Aorta (tissue), 5 donors: ENCODE data around the gene P2RX6. TPM values are rescaled to one million over a fixed set of nuclear protein-coding genes. Genes with fewer than 3 reads are reported as not detected.
"Not testable (repeated sequence)": the region's sequence is repeated elsewhere in the genome, so short reads cannot be mapped to it uniquely, and the experiment has no call there.

ENCODE experiments used
- ATAC-seq: fragments of 200-7000 bp; cut with Tn5 transposase; one replicate; pipeline ENCODE4 v1.9.1; 2022; ENCODE audit warnings: moderate library complexity; ENCODE audit not compliant: low FRiP score
- DNase-seq, 2 donors: peaks; one replicate each; pipeline ENCODE4 v3.0.0-alpha.2; 2020
- H3K27ac ChIP-seq, 2 donors: one replicate each; pipeline ENCODE4 v1.5.1; 2013; ENCODE audit warnings: low read length in 2 of 2, mild to moderate bottlenecking in 2 of 2, moderate library complexity in 2 of 2, control low read depth in 1 of 2, inconsistent platforms in 1 of 2, low read depth in 1 of 2
- H3K27me3 ChIP-seq, 2 donors: one replicate each; pipeline ENCODE4 v1.6.1; 2013; ENCODE audit warnings: control low read depth in 1 of 2, low read length in 1 of 2, mild to moderate bottlenecking in 1 of 2, moderate library complexity in 1 of 2; ENCODE audit not compliant: insufficient read depth in 2 of 2, control insufficient read depth in 1 of 2
- H3K36me3 ChIP-seq, 2 donors: one replicate each; pipeline ENCODE4 v1.6.1; 2013; ENCODE audit warnings: control low read depth in 1 of 2, low read length in 1 of 2, mild to moderate bottlenecking in 1 of 2; ENCODE audit not compliant: insufficient read depth in 2 of 2, control insufficient read depth in 1 of 2
- H3K4me1 ChIP-seq, 2 donors: one replicate each; pipeline ENCODE4 v1.6.1; 2013; ENCODE audit warnings: low read length in 2 of 2, control low read depth in 1 of 2, mild to moderate bottlenecking in 1 of 2, moderate library complexity in 1 of 2; ENCODE audit not compliant: insufficient read depth in 2 of 2, control insufficient read depth in 1 of 2
- H3K4me3 ChIP-seq, 2 donors: one replicate each; pipeline ENCODE4 v1.5.1; 2013; ENCODE audit warnings: low read length in 2 of 2, control low read depth in 1 of 2, mild to moderate bottlenecking in 1 of 2
- H3K9me3 ChIP-seq: one replicate; pipeline ENCODE4 v1.6.1; 2013; ENCODE audit warnings: mild to moderate bottlenecking, low read length; ENCODE audit not compliant: control insufficient read depth
- WGBS, 2 donors: extraction: QIAGEN DNeasy Blood & Tissue Kit; methylation state at CpG; one replicate each; pipeline ENCODE4 v1.1.7; 2013; 5-methylcytosine and 5-hydroxymethylcytosine counted together
- intact Hi-C, 2 donors: fragments of 100-400 bp; cut with DNase I; formaldehyde crosslinking; loops; one replicate each; pipeline versions ENCODE4 v1.14.2 to v1.15.0; 2022
- polyA plus RNA-seq, 2 donors: library from polyadenylated mRNA; stranded (reverse); fragments of 200-250 nt; gene quantifications; one replicate each; pipeline ENCODE4 v1.2.3, GENCODE V29; 2013
- total RNA-seq, 2 donors: library from RNA; stranded (reverse); fragmentation: NEBNext Ultra II Directional; extraction: Animal tissue kit (Norgen Biotek cat#: 25700); gene quantifications; one replicate each; pipeline ENCODE4 v1.2.1, GENCODE V29; 2021
- donor health status: healthy with polysubstance abuse.
- donor health status: Bipolar disorder and iron deficiency.
- donor health status: DM: no; HTN: no; CAD: no.
- donor health status: DM: no; HTN: no; CAD: no.
- donor health status: DM: yes; HTN: yes; CAD: no.

P2RX6 gene
- total and polyA plus RNA-seq, 4 donors: 0.13 to 1.1 (median 0.49) TPM

DNA sequence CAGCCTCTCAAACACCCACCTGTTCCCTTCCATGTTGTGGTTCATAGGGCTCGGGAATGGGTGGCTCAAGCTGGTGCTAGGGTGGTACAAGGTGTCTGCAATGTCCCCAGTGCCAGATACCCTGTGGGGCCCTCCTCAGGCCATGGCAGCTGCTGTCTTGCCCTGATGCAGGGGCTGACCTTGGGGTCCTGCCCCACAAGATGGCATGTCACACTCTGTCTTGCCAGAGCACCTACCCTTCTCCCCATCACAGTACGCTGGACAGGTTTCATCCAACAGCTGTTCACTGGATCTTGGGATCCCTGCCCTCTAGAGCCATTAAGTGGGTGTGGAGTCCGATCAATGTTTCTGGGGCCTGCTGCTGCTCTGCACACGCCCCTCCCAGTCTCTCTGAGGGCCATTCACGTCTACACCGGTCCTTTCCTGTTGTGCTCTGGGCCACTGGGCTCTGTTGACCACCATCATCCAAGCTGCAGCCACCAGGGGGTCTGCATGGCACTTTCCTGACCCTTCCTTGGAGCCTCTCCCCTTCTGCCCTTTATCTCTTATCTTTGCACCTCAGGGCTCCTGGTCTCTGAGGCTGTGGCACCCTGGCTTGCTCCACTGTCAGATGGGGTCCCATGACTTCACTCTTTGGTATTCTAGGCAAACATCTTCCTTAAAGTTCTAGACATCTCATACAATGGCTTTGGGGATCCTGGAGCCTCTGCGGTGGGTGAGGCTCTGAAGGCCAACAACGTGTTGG is 37.9 kb downstream of the P2RX6 start:
- Histone ChIP-seq H3K36me3 (no peaks in the 10 kb centered on the region), H3K4me1 (no peaks in the 10 kb centered on the region), H3K27me3 (no peaks in the 10 kb centered on the region), H3K9me3 (no peaks in the 10 kb centered on the region), H3K4me3 (no peak overlapping the region), H3K27ac (no peak overlapping the region)
- no peak for ATAC-seq
- 83 to 84% methylated on average over 8 of the region's 8 CpGs for WGBS, 2 donors
- intact Hi-C loops: no loop called here
- DNase-seq: no peak

DNA sequence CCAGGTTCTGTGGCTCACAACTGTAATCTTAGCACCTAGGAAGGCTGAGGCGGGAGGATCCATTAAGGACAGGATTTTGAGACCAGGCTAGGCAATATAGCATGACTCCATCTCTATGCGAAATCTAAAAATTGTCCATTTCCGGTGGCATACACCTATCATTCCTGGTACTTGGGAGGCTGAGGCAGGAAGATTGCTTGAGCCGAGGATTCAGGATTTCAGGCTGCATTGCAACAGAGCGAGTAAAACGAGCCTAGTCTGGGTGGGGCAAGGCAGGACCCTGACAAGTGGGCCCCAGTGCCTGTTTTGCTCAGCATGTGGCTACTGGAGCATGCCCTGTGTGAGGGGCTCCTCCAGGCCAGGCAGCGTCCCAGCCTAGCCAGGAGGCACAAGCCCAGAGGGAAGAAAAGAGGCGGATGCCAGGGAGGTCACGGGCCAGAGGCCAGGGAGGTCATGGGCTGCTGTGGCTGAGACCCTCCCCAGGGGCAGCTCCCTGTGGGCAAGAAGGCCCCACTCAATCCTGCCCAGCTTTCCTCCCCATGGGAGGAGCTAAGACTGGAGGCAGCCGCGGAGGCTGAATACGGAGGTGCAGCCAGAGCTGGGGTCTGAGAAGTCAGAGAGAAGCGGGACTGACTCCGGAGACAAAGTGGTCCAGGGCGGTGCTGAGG is 39.2 kb downstream of the P2RX6 start:
- no peak for ATAC-seq
- intact Hi-C loops: no loop called here
- no peak overlapping the region for H3K27ac ChIP-seq
- no peaks in the 10 kb centered on the region for H3K9me3 ChIP-seq
- no peak for DNase-seq
- H3K4me1 ChIP-seq: no peaks in the 10 kb centered on the region
- no peaks in the 10 kb centered on the region for H3K36me3 ChIP-seq
- H3K4me3 ChIP-seq: no peak overlapping the region
- WGBS, 2 donors: 85 to 87% methylated on average over 14 to 15 of the region's 15 CpGs
- no peaks in the 10 kb centered on the region for H3K27me3 ChIP-seq

DNA sequence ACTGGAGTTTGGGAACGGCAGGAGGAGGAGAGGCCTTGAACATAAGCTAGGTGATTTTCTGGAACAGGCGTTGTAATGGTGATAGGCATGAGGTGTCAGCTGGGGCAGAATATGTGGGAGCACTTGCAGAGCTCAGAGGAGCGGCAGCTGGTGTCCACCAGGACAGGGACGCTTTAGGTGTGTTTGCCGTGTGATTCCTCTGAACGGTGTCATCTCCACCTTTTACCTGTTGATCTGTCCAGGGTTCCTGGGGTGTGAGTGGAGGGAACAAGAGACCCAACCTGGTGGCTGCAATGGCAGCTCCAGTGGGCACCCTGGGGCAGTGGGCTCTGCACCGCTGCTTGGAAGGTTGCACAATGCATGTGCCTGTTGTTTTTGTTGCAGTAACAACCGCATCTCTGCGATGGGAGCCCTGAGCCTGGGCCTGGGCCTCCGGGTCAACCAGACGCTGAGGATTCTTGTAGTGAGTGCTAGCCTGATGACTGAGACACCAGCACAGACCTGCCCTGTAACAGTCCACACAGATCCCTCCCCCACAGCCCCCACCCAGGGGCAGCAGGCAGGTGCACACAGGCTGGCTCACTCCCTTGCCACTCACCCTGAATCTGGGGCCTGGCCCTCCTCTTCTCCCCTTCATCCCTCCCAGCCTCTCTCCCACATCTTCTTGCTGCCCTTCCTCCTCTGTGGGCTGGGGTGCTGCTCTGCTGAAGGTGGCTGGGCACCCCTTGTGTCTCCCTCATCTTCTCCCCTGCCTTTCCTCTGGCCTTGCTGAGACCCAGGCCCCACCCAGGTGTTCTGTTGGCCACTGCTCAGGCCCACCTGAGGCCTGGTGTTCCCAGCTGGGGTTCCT is 40.0 kb downstream of the P2RX6 start:
- no peaks in the 10 kb centered on the region for H3K36me3 ChIP-seq
- no peak for DNase-seq
- no peak overlapping the region for H3K4me3 ChIP-seq
- 79 to 83% methylated on average over 11 of the region's 11 CpGs for WGBS, 2 donors
- no peaks in the 10 kb centered on the region for H3K4me1 ChIP-seq
- no peak for ATAC-seq
- H3K27me3 ChIP-seq: no peaks in the 10 kb centered on the region
- no peaks in the 10 kb centered on the region for H3K9me3 ChIP-seq
- H3K27ac ChIP-seq: no peak overlapping the region
- intact Hi-C loops: no loop called here

DNA sequence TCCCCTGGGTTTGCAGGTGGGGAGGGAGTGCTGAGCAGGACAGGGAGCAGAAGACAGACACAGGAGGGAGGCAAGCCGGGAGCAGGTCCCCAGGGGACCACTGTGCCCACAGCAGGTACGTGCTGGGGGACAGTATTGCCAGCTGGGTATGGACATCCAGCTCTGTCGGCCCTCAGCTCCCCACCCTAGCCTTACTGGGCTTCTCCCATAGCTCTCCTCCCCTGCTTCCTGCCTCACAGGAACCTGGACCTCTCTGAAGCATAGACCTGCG is 40.5 kb downstream of the P2RX6 start:
- intact Hi-C loops: no loop called here
- no peak for ATAC-seq

DNA sequence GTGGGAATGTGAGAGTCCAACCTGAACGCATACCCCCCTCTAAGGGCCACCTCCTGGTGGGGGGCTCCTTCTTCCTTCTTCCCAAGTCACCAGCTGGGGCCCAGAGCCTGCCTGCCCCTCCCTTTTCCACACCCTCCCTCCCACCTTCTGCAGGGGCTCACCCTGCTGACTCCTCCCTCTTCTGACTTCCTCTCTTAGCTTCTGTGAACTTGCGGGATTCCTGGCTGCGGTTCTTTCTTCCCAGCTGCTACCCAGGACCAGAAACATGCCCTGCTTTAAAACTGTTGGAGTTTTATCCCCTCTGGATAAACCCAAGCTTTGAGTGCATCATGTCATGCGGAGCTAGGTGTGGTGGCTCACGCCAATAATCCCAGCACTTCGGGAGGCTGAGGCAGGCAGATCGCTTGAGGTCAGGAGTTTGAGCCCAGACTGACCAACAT is 40.9 kb downstream of the P2RX6 start:
- ATAC-seq: no peak
- Histone ChIP-seq H3K4me3 (no peak overlapping the region), H3K4me1 (no peaks in the 10 kb centered on the region), H3K9me3 (no peaks in the 10 kb centered on the region), H3K27ac (no peak overlapping the region), H3K36me3 (no peaks in the 10 kb centered on the region), H3K27me3 (no peaks in the 10 kb centered on the region)
- no peak for DNase-seq
- 51 to 60% methylated on average over 7 of the region's 7 CpGs for WGBS, 2 donors
- intact Hi-C loops: no loop called here

More for the DNA sequence above, 40.5 kb downstream of the P2RX6 start:
- no peaks in the 10 kb centered on the region for H3K27me3 ChIP-seq
- H3K4me1 ChIP-seq: no peaks in the 10 kb centered on the region
- H3K27ac ChIP-seq: no peak overlapping the region
- no peaks in the 10 kb centered on the region for H3K36me3 ChIP-seq
- DNase-seq: no peak
- H3K4me3 ChIP-seq: no peak overlapping the region
- H3K9me3 ChIP-seq: no peaks in the 10 kb centered on the region
- 55 to 67% methylated on average over 3 to 4 of the region's 4 CpGs for WGBS, 2 donors

DNA sequence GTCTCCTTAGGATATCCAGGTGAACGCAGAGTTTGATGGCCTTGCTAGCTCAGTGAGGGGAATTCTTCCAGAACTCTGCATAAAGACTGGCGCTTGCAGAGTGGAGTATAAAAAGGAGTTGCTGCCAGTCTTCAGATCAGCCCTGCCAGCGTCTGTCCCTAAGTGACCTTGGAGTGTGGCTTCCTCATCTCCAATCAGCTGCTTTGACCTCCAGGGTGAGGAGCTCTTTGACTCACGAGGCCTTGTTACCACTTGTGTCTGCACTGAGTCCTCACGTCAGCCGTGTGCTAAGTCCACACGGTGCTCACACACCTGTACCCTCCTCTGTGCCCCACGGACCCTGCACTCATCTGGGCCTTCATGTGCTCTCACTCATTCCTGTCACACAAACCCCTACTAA is 45.4 kb downstream of the P2RX6 start:
- H3K27ac ChIP-seq, ATAC-seq, H3K4me3 ChIP-seq, H3K4me1 ChIP-seq, intact Hi-C loops, DNase-seq, H3K27me3 ChIP-seq, H3K9me3 ChIP-seq, H3K36me3 ChIP-seq: not testable (repeated sequence)
- 86 to 89% methylated on average over 7 of the region's 8 CpGs for WGBS, 2 donors

DNA sequence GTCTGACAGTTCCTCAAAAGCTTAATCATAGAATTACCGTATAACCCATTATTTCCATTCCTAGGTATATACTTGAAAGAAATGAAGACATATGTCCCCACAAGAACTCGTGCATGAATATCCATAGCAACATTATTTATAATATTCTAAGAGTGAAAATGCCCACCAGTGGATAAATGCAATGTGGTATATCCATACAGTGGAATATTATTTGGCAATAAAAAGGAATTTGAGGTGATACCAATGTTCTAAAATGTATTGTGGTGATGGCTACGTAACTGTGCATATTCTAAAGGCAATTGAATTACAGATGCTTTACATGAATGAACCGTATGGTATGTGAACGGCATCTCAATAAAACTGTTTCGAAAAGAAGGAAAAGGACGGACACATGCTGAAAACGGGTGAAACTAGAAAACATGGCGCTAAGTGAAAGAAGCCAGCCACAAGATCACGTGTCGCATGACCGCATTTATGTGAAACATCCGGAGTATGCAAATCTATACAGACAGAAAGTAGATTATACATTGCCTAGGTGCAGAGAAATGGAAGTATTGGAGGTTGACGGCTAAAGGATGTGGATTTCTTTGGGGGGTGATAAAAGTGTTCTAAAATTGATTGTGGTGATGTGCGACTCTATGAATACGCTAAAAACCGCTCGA is 46.8 kb downstream of the P2RX6 start:
- WGBS, 2 donors: 94 to 96% methylated on average over 18 of the region's 18 CpGs
- H3K36me3 ChIP-seq, DNase-seq, H3K4me1 ChIP-seq, ATAC-seq, H3K27ac ChIP-seq, H3K27me3 ChIP-seq, intact Hi-C loops, H3K9me3 ChIP-seq, H3K4me3 ChIP-seq: not testable (repeated sequence)

DNA sequence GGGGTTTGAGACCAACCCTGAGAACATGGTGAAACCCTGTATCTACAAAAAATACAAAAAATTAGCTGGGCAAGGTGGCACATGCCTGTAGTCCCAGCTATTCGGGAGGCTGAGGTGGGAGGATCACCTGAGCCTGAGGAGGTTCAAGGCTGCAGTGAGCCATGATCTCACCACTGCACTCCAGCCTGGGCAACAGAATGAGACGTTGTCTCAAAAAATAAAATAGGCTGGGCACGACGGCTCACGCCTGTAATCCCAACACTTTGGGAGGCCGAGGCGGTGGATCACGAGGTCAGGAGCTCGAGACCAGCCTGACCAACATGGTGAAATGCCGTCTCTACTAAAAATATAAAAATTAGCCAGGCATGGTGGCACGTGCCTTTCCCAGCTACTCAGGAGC is 49.5 kb downstream of the P2RX6 start:
- ATAC-seq, H3K4me1 ChIP-seq, H3K4me3 ChIP-seq, H3K27me3 ChIP-seq, intact Hi-C loops, H3K27ac ChIP-seq, H3K9me3 ChIP-seq, H3K36me3 ChIP-seq: not testable (repeated sequence)
- DNase-seq: peak in 1 of 2 donors; percentile 16
- 71 to 74% methylated on average over 11 of the region's 11 CpGs for WGBS, 2 donors
